HG03558 (cell line): ENCODE measurements around the gene PDGFRB.

Experiments used
- ATAC-seq: cut with Tn5 transposase; IDR thresholded peaks from one replicate; pipeline ENCODE4 v1.9.1; 2021; ENCODE audit warnings: moderate number of reproducible peaks; ENCODE audit not compliant: unreplicated experiment; ENCODE audit errors: extremely low read depth

PDGFRB gene

DNA sequence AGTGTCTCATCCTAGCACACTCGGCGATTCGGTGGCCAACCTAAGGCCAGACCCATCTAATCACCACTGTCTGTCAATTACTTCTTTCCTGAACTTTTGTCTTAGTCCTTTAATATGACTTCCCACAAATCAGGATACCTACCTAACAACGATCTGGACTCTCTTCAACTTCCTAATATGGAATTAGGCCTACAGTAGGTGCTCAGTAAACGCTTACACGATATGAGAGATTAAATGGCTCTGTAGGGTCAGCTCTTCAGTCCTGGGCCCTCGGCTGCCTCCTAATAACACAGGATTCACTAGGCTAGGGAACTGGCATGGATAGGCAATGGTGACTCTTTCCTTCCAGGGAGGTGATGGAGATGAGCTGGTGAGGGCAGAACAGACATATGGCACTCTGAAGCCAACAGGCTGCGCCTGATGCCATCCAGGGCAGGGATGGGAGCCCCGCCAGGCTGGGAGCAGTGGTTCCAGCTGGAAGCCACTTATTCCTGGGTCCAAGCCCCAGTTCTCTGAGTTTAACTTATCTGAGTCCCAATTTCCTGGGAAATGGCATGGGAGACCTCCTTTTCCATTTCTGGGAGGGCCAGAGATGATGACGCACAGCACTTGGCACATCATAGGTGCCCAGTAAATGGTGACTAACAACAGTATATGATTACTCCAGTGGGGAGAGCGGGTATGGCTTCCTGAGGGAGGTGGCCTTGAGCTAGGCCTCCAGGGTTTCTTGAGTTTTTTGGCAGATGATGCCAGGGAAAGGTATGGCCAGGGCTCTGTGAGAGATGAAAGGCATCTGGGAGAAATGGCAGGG, 7.3 kb downstream of the PDGFRB start:
- no peak for ATAC-seq

- no peak for ATAC-seq
Observed at GRCh38 chr5:150147670-150148069, 8.0 kb downstream of the PDGFRB start.

GRCh38 chr5:150146862-150147601, 8.6 kb downstream of the PDGFRB start:
- ATAC-seq, result no peak

- no peak for ATAC-seq
Observed at GRCh38 chr5:150146235-150146634, 9.4 kb downstream of the PDGFRB start.

- ATAC-seq, result no peak
Observed at GRCh38 chr5:150144879-150145278, 10.8 kb downstream of the PDGFRB start.

DNA sequence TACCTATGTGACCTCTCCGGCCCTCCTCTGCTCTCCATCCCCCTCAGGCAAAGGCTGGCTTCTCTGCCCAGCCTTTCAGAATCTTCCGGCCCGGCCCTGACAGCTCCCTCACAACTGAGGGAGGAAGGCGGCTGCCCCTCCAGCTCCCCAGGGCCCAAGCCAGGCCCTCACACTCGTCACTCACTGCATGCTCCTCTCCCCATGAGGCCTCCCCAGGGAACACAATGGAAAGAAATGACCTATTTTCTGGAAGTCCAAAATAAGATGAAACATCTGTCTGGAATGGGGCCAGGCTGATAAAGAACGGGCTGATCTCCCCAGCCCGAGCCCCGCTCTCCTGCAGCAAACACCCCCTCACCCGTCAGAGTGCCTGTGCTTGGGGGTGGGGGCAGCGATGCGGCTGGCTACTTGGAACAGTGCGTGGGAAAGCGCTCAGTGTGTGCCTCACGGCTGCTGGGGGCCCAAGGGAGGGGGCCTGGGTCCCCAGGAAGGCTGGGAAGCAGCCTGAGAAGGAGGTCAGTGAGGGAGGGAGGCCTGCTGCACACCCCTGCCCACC, 11.3 kb downstream of the PDGFRB start:
- ATAC-seq, result no peak

GRCh38 chr5:150143350-150144245, 12.0 kb downstream of the PDGFRB start:
- ATAC-seq, result no peak

DNA sequence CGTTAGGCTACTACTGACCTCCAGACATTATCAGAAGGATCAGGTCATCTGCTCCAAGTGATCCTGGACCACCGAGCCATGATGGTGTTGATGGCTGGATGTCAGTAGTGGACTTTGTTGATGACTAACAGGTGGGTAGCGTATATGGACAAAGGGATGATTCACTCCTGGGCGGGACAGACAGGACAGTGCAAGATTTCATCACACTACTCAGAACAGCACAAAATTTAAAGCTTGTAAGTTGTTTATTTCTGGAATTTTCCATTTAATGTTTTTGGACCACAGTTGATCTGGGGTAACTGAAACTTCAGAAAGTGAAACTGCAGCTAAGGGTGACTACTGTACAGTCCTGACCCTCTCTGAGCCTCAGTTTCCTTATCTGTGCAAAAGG, 12.7 kb downstream of the PDGFRB start:
- ATAC-seq, result no peak

DNA sequence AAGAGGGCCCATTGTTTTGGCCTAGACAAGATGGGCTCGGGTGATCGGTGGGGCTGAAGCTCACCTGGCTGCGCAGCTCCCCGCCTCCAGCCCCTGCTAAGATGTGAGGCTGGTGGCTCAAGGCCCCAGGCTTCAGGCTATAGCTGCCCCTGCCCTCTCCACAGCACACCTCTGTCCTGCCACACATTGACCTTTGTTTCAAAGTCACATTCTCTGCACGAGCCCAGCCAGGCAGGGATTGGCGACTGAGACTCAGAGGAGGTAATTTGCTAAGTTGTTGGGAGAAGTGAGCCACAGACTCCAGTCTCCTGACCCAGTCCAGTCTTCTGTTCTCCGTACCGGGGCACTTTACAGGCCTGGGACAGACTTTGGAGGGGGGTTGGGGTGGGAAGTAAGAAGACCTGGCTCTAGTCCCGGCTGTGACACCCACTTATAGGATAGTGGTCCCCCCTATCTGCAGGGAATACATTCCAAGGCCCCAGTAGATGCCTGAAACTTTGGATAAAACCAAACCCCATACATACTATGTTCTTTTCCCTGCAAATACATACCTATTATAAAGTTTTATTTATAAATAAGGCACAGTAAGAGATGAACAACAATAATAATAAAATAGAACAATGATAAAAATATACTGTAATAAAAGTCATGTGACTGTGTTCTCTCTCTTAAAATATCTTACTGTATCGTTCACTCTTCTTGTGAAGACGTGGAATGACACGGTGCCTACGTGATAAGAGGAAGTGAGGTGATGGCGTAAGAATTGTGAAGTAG, 13.3 kb downstream of the PDGFRB start:
- ATAC-seq, result no peak

GRCh38 chr5:150141544-150142184, 14.0 kb downstream of the PDGFRB start:
- no peak for ATAC-seq

- ATAC-seq, result no peak
Observed at GRCh38 chr5:150140830-150141229, 14.8 kb downstream of the PDGFRB start.

GRCh38 chr5:150139334-150139733, 16.3 kb downstream of the PDGFRB start:
- no peak for ATAC-seq

DNA sequence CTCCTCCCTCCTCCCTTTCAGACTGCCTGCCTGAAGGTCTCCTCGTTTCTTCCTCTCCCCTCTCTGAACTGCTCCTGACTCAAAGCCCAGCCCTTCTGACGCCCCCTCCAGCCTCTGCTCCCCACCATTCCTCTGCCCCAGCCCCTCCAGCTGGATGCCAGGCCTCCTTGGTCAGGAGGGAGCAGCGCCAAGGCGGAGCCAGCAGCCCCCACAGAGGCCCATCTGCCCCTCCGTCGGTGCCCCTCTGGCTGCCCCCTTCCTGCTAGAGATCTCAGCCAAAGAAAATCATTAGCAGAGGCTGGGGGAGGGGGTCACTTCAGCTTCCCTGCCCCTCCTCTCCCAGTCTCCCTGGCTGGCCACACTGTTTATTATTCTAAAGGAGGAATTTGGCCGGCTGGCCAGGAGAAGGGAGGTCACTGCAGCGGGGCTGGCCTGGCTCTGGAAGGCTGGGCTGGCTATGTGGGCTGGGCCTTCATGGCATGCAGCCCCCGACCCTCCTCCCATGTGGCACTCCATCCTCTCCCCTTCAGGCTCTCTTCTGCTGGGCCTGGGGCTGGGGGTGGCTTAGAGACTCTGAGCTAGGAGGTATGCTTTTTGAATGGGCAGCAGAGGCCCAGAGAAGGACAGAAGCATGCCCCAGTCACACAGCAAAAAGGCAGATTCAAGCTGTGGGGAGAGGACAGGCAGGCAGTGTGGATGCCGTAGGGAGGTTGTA, 16.9 kb downstream of the PDGFRB start:
- no peak for ATAC-seq

DNA sequence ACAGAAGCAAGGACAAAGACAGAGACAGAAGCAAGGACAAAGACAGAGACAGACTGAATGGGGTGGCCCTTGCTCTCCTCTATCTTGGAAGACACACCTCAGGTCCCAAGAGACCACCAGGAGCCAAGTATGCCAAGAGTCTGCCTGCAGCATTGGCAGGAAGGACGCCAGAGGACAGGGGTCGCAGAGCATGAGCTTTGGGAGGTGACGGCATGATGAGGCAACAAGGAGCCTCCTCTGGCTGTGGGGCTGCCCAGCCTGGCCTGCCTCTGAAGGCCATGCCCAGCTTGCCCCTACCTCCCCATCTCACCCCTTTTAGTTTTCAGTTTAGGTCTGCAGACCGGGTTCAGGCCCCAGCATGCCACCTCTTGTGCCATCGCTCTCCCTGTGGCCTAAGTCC, 17.6 kb downstream of the PDGFRB start:
- no peak for ATAC-seq

DNA sequence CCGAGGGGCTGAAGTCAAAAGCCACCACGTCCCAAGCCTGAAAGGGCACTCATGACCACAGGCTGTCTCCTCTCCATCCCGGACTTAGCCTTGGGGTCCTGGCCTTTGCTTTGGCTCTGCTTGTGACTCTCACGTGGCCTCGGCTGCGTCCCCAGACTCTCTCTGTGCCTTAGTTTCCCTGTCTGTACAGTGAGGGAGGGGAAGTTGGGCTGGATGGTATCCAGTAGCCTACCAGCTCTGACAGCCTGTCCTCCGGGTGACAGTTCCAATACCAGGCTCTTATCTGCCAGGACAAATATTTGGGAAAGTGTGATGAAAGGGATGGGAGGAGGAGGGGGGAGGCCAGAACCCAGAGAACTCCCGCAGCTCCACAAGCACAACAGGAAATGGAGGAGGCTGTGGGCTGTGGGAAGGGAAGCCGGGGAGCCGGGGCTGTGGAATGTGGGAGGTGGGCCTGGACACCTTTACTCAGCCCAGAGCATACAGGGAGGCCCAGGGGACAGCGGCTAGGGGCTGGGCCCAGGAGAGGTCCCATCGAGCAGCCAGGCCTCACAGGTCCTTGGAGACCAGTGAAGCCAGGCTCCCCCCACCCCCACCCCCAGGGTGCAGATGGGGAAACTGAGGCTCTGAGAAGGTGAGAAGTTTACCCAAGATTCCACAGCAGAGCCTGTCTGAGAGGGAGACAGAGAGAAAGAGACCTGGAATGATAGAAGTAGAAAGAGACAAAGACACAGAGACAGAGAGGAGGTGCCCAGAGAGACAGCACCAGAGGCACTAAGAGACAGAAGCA, 18.3 kb downstream of the PDGFRB start:
- no peak for ATAC-seq

GRCh38 chr5:150136305-150137167, 19.1 kb downstream of the PDGFRB start:
- no peak for ATAC-seq
